ENCODE results near the gene ADGRV1.

ADGRV1 gene, protein sequence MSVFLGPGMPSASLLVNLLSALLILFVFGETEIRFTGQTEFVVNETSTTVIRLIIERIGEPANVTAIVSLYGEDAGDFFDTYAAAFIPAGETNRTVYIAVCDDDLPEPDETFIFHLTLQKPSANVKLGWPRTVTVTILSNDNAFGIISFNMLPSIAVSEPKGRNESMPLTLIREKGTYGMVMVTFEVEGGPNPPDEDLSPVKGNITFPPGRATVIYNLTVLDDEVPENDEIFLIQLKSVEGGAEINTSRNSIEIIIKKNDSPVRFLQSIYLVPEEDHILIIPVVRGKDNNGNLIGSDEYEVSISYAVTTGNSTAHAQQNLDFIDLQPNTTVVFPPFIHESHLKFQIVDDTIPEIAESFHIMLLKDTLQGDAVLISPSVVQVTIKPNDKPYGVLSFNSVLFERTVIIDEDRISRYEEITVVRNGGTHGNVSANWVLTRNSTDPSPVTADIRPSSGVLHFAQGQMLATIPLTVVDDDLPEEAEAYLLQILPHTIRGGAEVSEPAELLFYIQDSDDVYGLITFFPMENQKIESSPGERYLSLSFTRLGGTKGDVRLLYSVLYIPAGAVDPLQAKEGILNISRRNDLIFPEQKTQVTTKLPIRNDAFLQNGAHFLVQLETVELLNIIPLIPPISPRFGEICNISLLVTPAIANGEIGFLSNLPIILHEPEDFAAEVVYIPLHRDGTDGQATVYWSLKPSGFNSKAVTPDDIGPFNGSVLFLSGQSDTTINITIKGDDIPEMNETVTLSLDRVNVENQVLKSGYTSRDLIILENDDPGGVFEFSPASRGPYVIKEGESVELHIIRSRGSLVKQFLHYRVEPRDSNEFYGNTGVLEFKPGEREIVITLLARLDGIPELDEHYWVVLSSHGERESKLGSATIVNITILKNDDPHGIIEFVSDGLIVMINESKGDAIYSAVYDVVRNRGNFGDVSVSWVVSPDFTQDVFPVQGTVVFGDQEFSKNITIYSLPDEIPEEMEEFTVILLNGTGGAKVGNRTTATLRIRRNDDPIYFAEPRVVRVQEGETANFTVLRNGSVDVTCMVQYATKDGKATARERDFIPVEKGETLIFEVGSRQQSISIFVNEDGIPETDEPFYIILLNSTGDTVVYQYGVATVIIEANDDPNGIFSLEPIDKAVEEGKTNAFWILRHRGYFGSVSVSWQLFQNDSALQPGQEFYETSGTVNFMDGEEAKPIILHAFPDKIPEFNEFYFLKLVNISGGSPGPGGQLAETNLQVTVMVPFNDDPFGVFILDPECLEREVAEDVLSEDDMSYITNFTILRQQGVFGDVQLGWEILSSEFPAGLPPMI (N-terminal part only)

DNA sequence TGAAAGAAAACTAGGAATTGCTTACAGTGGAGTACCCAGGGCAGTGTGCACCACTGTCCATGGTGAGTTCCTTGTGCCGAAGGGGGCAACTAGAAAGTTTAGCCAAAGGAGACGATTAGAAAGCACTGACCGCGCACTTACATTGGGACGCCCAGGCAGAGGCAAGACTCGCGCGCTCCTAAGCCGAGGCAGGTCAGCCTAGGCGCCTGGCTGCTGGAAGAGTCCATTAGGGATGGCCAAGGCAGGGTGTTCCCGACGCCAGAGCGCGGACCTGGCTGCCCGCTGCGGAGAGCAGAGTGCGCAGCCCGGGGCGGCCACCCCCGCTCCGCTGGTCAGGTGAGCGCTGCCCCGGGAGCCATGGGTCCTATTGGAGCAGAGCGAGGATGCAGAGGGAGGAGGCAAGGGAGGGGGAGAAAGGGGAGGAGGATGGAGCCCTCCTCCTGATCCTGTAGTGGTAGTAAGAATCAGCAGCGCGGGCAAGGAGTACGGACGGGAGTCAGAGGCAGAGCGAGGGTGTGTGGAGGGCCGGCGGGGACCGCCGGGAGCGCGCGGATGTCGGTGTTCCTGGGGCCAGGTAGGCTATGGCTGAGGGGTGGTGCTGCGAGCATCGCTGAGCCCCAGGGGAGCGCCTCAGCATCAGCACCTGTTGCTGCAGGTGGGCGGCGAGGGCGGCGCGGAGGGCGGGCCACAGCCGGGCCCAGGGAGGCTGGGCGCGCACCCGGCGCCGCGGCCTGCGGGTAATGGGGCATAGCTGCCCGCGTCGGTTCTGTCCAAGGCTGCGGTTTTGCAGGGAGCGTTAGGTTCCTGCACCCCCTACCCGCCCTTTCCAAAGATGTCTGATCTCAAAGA is at the start of gene ADGRV1:
Gene ADGRV1, plus strand, starts transcription at position 454 of the 849 bp plus-strand sequence. Its CDS starts 99 bp downstream, at position 553.
- peak; percentile 13 for DNase-seq (ENCODE audit: low read depth, low spot score)

DNA sequence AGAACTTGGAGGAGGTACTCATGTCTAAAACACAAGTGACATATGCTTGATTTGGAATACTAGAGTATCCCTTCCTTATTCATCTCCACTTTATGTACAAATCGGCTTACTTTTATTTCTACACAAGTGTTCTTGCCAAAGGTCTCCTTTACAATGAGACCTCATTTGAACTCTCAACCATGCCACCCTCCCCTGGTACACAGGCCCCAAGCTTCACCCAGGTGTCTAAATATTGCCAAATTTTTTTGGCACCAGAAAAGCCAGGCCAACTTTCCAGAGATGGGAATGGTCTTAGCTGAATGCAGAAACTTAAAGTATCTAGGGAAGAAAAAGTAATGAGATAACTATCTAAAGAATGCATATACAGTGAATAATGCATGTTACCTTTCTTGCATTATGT is 48.2 kb upstream of the ADGRV1 start:
- no peak for DNase-seq (ENCODE audit: low read depth, low spot score)

DNA sequence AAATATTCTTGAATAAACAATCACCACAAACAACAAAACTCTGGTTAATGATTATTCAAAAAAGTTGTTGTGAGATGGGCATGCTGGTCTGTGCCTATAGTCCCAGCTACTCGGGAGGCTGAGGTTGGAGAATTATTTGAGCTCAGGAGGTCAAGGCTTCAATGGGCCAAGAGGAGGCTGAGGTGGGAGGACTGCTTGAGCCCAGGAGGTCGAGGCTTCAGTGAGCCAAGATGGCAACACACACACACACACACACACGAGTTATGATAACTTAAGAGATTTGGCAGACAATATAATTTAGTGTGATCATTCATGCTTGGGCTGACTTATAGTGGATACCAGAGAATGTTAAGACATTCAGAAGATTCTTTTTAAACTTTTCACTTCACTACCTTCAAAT is 44.1 kb upstream of the ADGRV1 start:
- no peak for DNase-seq (ENCODE audit: low read depth, low spot score)

DNA sequence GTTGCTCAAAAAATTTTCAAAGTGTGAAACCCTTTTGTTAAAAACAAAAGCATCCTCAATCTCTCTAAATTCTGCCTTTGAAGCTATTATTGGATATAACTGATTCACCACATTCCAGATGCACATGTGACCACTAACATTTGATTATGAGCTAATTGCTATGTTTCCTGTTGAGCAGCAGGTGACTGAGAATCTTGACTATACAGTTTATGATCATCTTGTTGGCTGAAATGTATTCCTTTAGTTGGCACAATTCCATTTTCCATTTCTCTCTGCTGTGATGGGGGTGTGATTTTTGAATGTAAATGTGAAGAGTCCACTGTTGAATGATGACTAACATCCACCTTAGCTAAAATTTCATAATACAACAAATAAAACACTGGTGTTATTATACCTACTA is 39.9 kb upstream of the ADGRV1 start:
- DNase-seq (ENCODE audit: low read depth, low spot score): no peak

DNA sequence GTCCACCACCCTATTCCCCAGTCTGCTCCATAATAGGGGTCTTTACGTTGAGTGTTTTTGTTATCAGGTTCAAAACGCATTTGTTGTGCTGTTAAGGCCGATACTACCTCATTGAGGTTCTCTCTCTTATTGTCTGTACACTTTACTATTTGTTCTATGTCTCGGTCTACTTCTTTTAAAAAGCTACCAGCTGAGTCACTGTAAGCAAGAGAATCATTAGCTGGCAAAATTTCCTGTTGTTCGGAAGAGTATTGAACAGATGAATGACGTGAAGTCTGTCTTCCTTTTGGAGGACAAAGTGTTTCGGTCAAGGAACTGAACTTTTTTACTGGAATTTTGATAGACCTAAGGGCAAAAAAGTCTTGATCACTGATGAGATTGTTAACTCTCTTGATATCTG is 39.5 kb upstream of the ADGRV1 start:
- DNase-seq (ENCODE audit: low read depth, low spot score): no peak

DNA sequence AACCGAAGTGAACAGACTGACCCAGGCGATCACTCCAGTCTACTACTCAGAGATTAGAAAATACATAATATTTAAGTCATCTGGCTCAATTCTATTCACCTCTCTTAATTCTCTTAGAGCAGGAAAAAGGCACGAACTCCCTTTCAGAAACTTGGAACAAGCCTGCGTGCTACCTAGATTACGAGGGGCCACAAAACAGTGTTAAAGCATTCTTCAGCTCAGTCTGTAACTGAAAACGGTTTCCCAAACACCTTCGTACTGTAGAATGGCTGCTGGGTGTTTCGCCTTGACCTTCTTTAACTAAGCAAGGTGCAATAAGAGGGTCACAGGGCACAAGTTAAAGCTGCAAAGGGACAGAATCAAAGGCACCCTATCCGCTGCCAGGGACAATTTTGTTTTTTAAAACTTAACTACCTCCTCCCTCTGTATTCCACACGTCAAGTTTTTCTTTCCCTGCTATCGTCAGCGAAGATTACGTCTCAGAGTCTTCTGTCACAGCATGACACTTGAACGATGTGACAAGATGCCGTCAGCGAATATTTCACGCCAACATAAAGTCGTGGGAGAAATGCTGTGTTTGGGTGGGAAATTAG is 29.9 kb upstream of the ADGRV1 start:
- no peak for DNase-seq (ENCODE audit: low read depth, low spot score)

DNA sequence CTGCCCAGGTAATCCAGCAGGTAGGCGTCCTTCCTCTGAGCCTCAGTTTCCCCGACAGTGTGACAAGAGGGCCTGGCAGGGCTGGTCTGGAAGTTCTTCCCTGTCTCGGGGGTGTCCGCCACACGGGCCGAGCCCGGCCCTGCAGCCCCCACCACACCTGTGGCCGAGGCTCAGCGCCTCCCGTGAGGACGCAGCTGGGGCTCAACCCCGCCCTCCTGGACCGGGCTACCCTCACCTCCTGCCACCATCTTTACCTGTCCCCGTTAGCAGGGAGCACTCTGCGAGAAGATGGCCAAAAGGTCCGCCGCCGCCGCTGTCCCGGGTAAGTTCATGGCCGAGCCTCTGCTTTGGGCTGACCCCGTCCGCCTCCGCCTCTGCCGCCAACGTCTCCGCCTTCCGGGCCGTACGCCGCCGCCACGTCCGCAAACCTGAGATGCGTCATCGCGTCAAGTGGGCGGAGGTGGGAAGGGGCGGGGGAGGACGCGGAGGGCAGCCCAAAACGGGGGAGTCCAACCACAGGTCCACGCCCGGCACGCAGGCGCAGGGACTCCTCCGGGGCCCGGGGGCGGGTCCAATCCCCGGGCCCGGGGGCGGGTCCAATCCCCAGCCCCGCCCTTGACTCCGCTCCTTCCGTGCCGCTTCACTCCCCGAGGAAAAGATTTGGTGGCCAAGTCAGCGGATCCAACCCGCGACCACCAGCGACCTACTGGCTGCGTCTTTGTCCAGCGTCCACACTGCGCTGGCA is 29.2 kb upstream of the ADGRV1 start, which contains the start of gene LYSMD3:
Gene LYSMD3, minus strand, starts transcription at position 391 of the 745 bp plus-strand sequence. CDS start 4,295 bp downstream, outside the sequence.
- peak; percentile 90 for DNase-seq (ENCODE audit: low read depth, low spot score)

DNA sequence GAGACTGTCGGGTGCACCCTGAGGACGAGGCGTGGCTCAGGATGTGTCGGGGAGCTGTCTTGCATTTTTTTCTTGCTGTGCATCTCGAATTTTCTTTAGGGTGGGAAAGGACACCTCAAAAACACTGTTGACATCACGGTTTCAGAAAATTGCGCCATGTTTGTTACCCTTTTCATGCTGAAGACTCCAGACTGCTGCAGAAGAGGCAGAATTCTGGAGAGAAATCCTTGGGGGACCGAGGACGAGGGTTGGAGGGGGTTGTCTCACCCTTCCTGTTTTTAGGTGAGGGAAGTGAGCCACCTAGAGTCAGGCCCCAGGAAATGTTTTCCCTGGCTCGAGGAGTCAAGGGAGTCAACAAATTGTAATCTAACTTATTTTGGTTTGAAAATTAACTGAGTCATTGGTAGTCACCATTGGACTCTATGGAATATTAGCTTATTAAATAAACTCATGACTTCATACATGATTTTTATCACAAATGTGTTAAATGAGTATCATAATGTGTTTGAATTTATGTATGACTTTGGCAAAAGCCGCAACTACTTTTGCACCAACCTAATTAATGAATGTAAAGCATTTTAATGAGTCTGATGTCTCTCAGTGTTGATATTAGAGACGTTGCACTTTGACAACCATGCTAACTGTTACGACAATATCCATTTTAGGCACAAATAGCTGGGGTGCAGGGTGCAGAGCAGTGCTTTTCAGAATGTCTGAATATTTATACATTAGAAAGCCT is 28.5 kb upstream of the ADGRV1 start:
- no peak for DNase-seq (ENCODE audit: low read depth, low spot score)

DNA sequence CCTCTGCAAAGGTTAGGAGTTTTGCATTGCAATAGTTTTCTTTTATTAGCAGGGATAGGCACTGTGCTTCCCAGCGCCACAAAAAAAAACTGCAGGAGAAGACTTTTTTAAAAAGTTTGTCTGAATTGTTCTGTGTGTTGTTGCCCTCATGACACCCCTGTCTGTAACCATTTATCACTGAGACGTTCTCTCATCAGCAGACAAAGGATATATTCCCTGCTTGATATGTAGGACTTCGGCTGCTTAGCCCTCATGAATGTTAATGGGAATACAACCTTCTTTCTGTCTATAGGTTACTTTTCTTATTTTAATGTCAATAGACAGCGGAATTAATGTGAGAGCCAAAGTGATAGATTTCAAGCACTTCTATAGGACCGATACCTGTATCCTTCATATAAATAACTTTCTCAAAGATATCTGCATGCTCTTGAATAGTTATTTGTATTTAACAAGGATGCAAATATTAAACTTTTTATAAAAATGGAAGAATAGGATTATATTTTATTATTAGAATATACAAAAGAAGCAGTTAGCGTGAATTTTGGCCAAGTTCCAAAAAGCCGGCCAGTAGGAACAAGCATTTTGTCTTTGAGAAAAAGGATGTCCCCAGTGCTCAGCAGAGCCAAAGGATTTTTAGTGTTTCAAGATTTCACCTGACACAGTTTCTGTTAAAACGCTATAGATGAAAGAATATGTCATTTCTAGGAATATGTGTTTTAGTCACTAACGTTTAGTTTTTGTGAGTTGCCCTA is 27.7 kb upstream of the ADGRV1 start:
- DNase-seq (ENCODE audit: low read depth, low spot score): no peak

DNA sequence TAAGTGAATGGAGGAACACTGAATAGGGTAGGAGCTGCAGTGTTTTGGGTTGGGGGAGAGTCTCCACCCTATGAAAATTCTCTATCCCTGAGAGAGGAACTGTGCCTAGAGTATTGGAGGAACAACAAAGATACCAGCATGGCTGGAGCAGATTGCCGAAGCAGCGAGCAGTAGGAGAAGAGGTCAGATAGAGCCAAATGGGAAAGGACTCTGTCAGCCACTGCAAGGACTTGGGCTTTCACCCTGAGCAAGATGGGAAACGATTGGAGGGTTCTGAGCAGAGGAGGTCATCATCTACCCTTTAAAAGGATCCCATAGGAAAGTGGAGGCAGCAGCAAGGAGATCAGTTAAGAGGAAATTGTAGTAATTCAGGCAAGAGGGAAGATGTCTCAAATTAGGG is 24.8 kb upstream of the ADGRV1 start:
- no peak for DNase-seq (ENCODE audit: low read depth, low spot score)

DNA sequence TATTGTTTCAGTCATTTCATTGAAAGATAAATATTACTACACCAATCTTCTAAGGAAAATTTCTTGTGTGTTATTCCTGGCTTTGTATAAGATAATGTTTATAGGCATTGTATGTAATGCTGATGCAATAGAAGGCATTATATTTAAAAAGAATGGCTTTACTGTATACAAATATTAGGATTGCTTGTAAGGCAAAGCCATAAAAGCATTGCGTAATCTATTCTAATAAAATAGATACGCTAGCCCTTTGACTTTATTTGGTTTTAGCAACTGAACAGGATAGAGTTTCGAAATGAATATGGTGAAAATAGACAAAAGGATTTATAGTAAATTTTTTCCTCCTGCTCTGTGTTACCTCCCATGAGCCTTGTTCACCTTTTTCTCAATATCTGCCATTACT is 23.7 kb upstream of the ADGRV1 start:
- no peak for DNase-seq (ENCODE audit: low read depth, low spot score)

DNA sequence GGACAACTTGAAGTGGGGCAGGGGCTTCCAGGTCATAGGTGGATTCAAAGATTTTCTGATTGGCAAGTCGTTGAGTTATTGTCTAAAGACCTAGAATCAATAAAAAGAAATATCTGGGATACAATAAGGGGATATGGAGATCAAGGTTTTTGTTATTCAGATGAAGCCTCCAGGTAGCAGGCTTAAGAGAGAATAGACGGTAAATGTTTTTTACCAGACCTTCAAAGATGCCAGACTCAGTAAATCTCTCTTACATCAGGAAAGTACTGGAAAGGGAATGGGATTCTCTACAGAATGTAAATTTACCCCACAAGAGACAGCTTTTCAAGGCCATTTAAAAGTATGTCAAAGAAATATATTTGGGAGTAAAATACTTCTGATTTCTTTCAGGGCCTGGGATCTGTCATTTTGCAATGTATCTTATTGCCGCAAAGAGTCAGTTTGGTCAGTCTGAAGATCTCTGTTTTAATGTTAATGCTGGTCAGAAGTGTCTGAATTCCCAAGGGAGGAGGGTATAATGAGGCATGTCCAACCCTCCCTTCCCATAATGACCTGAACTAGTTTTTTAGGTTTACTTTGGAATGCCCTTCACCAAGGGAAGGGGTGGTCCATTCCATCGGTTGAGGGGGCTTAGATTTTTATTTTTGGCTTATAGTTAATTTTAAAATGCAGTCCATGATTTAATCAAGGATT is 15.6 kb upstream of the ADGRV1 start:
- no peak for DNase-seq (ENCODE audit: low read depth, low spot score)

DNA sequence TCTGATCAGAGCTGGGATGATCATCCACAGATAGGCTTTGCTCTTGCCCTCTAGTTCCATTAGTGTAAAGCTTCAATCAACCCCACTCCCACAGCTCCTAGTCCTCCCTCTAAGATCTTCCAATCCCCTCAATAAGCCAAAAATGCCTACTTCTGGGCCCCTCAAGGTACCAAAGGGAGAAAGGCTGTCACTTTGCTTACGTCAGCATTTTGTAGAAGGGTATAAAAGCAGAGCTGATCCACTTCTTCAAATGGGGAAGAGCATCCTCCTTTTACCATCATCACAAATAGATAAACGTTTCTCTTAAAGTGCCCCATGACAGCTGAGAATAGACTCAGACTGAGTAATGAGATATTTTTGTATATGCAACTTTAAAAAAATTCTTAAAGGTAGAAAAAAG is 13.1 kb upstream of the ADGRV1 start:
- no peak for DNase-seq (ENCODE audit: low read depth, low spot score)

DNA sequence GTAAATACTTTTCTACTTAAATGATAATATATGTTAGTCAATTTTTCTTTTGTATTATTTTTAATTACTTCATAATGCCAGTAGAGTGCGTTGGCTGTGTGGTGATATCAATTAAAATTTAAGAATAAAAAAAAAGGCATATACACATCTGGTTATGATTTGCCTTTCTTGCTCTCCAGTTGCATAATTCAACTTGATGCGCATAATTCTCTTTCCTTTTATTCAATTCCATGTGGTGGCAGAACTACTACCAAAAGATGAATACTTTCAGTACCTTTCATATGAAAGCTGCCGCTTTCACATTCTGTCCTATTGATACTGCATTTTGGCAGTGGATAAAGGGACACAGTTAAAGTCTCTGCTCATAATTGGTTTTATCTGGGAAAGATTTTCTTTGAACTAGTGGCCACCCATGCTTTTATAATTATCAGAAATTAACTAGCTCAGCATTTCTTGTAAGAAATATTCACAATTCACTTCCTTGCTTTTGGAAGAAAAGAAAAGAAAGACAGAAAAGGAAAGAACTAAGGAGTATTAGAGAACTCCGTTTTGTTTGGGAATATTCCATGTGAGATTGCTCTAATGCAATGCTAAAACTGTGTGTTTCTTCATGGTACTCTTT is 12.3 kb upstream of the ADGRV1 start:
- DNase-seq (ENCODE audit: low read depth, low spot score): no peak

DNA sequence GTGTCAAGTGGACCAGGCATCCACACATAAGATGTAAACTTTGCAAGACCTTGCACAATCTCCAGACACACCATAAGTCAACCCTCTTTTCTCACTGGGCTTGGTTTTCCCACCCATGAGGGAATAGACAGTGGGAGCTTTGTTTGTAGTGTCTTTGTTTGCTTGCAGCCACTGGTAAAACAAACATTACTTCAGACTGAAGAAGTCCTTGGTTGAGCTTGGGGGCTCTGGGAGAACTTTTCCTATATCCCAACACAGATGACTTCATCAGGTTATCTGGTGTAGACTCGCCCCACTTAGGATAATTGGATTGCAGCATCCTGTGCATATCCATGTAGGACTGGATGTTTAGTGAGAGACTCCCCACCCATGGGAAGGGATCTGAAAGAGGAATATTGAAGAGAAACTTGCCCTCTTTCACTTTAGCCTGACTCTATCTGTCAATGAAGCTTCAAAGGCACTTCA is 11.5 kb upstream of the ADGRV1 start:
- no peak for DNase-seq (ENCODE audit: low read depth, low spot score)

DNA sequence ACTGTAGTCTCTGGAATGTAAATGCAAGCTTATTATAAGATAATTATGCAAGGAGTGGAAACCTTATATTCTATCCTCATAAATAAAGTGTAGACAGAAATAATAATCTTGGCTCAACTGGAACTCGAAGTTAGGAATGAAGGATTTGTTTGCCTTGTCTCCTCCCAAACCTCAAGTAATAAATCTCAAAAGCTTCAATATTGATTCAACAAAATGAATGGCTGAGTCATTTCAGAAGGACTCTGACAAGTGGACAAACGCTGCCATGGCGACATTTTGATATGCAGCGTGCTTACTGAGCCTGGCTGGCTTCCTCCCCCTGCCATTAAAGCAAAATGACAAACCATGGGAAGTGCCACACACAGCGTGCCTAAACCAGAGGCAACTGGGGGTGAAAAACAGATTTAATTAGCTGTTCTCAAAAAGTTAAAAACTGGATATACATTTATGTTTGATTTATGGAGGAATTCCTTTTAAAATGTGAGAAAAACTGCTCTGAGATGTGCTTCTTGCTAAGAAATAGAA is 10.5 kb upstream of the ADGRV1 start:
- no peak for DNase-seq (ENCODE audit: low read depth, low spot score)

DNA sequence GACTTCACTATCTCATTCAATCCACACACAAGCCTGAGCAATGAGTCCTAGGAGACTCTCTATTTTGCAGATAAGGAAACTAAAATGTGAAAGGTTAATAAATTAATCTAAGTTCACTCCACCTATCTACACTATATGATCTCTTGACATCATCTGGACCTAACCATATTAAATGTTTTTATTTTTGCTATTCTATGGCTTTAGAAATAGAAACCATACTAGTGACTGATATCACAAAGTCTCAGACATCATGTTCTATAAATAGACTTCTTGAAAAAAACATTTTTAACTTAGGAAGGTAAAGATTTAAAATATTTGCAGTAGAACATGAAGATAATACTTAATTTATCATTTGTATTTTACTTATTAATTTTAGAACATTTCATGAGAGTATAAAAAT is 9.4 kb upstream of the ADGRV1 start:
- no peak for DNase-seq (ENCODE audit: low read depth, low spot score)
